Thoracic aorta (tissue), 2 donors: ENCODE measurements around the gene OR4X1. TPM values are rescaled to one million over a fixed set of nuclear protein-coding genes. Genes with fewer than 3 reads are reported as not detected.
"Not testable (repeated sequence)": the region's sequence is repeated elsewhere in the genome, so short reads cannot be mapped to it uniquely, and the experiment has no call there.

Source experiments
- ATAC-seq: fragments of 150-250 bp; one replicate; pipeline ENCODE4 v1.8.0; 2017; ENCODE audit warnings: low read depth; ENCODE audit not compliant: insufficient number of reproducible peaks, low FRiP score
- DNase-seq: peaks from one replicate; pipeline ENCODE4 v3.0.0-alpha.2; 2020; ENCODE audit warnings: low spot score
- H3K27ac ChIP-seq, 2 donors: fragments of 200-600 bp; sonication (generic); 1 replicate in 1 of 2; 2 replicates in 1 of 2; pipeline ENCODE4 v1.5.1; 2016; ENCODE audit warnings: mild to moderate bottlenecking in 2 of 2, moderate library complexity in 2 of 2
- H3K27me3 ChIP-seq: fragments of 200-600 bp; sonication (generic); replicated peaks from 2 replicates; pipeline ENCODE4 v1.6.0; 2016; ENCODE audit warnings: mild to moderate bottlenecking; ENCODE audit not compliant: insufficient read depth
- H3K36me3 ChIP-seq: fragments of 200-600 bp; sonication (generic); one replicate; pipeline ENCODE4 v1.5.1; 2016
- H3K4me1 ChIP-seq, 2 donors: fragments of 200-600 bp; sonication (generic); 1 replicate in 1 of 2; 2 replicates in 1 of 2; pipeline versions ENCODE4 v1.5.1 to v1.6.0; 2016; ENCODE audit warnings: low read depth in 2 of 2, mild to moderate bottlenecking in 1 of 2; ENCODE audit not compliant: control insufficient read depth in 1 of 2
- H3K4me3 ChIP-seq: fragments of 200-600 bp; sonication (generic); 2 replicates; pipeline ENCODE4 v1.5.1; 2016; ENCODE audit warnings: mild to moderate bottlenecking
- H3K9me3 ChIP-seq: fragments of 200-600 bp; sonication (generic); 2 replicates; pipeline ENCODE4 v1.5.1; 2016
- total RNA-seq, 2 donors: library from RNA; depleted of rRNA; stranded (reverse); fragments of >200 nt; gene quantifications; one replicate each; pipeline versions ENCODE4 v1.1.0 to v1.2.3, GENCODE V29; 2016
- TF ChIP-seq, protein P1 (sequence below): fragments of 200-600 bp; sonication (generic); IDR thresholded peaks from one replicate; pipeline ENCODE4 v1.5.1; 2019; ENCODE audit warnings: antibody characterized with exemption

Gene OR4X1
- total RNA-seq, 2 donors from 2014 or later: not detected

DNA sequence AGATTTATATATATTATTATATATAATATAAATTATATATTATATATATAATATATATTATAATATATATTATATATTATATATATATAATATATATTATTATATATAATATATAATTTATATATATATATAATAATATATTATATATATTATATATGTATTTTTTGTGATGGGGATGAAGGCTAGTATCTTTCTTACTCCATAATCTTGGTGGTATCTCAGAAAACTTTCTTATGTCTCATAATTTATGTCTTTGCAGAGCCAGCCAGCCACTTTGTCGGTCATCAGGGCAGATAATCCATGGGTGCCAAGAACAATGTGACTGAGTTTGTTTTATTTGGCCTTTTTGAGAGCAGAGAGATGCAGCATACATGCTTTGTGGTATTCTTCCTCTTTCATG, 42.3 kb downstream of the OR4X1 start, which contains the start of gene OR4S1:
Gene OR4S1 (plus strand): TSS at position 301 of the 400 bp plus-strand sequence. CDS start 0 bp downstream, at position 301.
- Histone ChIP-seq H3K27me3 (no peaks in the 10 kb centered on the region), H3K9me3 (no peaks in the 10 kb centered on the region), H3K27ac (no peak within 1 kb of the TSS), H3K4me3 (no peak within 1 kb of the TSS), H3K4me1 (no peaks in the 10 kb centered on the region), H3K36me3 (no peaks in the 10 kb centered on the region)
- no peak for ATAC-seq
- no peak for DNase-seq
- TF ChIP-seq, protein P1, sequence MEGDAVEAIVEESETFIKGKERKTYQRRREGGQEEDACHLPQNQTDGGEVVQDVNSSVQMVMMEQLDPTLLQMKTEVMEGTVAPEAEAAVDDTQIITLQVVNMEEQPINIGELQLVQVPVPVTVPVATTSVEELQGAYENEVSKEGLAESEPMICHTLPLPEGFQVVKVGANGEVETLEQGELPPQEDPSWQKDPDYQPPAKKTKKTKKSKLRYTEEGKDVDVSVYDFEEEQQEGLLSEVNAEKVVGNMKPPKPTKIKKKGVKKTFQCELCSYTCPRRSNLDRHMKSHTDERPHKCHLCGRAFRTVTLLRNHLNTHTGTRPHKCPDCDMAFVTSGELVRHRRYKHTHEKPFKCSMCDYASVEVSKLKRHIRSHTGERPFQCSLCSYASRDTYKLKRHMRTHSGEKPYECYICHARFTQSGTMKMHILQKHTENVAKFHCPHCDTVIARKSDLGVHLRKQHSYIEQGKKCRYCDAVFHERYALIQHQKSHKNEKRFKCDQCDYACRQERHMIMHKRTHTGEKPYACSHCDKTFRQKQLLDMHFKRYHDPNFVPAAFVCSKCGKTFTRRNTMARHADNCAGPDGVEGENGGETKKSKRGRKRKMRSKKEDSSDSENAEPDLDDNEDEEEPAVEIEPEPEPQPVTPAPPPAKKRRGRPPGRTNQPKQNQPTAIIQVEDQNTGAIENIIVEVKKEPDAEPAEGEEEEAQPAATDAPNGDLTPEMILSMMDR: no peak

DNA sequence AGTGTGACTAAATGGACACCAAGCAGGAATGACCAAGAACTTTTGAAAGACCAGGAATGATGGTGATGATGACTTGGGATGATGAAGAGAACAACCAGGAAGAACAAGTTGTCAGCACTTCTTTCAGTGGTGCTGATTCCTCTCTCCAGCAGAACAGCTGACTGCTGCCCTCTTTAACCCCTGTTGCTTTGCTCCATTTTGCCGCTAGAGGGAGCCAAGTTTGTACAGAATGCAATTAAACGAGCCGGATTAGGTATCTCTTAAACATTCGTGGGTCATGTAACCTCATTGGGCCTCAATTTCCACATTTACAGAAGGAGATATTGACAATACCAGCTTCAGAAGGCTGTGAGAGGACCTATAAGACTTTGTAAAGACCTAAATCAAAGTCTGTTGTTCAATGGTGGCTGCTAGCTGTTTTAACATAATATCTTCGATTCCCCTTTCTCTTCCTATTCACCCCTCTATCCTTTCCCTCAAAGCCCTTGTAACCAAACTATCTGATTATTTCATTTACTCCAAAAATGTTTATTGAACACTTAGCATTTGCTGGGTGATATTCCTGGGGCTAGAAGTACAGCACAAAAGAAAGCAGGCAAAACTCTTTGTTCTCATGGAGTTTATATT, 44.2 kb downstream of the OR4X1 start:
- DNase-seq (no peak), ATAC-seq (no peak)
- H3K27me3 ChIP-seq: no peaks in the 10 kb centered on the region
- TF ChIP-seq, protein P1: peak; percentile 51
- H3K36me3 ChIP-seq: no peaks in the 10 kb centered on the region
- no peaks in the 10 kb centered on the region for H3K9me3 ChIP-seq
- H3K4me1 ChIP-seq: no peaks in the 10 kb centered on the region
- H3K27ac ChIP-seq: no peak overlapping the region
- no peak overlapping the region for H3K4me3 ChIP-seq

DNA sequence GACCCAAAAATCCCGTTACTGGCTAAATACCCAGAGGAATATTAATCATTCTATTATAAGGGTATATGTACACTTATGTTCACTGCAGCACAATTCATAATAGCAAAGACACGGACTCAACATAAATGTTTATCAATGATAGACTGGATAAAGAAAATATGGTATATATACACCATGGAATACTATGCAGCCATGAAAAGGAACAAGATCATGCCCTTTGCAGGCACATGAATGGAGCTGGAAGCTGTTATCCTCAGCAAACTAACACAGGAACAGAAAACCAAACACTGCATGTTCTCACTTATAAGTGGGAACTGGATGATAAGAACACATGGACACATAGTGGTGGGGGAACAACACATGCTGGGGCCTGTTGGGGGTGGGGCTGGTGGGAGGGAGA, 49.9 kb downstream of the OR4X1 start:
- H3K9me3 ChIP-seq, H3K4me1 ChIP-seq, H3K27ac ChIP-seq, H3K4me3 ChIP-seq, H3K36me3 ChIP-seq, H3K27me3 ChIP-seq, DNase-seq, ATAC-seq: not testable (repeated sequence)

Other genes with a start within 250 kb of the OR4X1 start
- not detected for gene OR4B1, start 47.1 kb upstream of the OR4X1 start, total RNA-seq
- gene OR4X2, start 18.8 kb upstream of the OR4X1 start, total RNA-seq: not detected
- not detected for gene OR4S1, start 42.4 kb downstream of the OR4X1 start, total RNA-seq
- gene OR4C3, start 61.1 kb downstream of the OR4X1 start, total RNA-seq: not detected
- not detected for gene OR4C5, start 102.6 kb downstream of the OR4X1 start, total RNA-seq
- not detected for gene OR4A47, start 224.9 kb downstream of the OR4X1 start, total RNA-seq